HepG2 (cell line): ENCODE data around the gene ABCC5. TPM values are rescaled to one million over a fixed set of nuclear protein-coding genes. Genes with fewer than 3 reads are reported as not detected.

Experiments
- ATAC-seq: fragments of 200-7000 bp; cut with Tn5 transposase; 3 replicates; pipeline ENCODE4 v1.9.1; 2020; ENCODE audit warnings: mild to moderate bottlenecking, moderate library complexity
- BruUV-seq: library from RNA; stranded (reverse); fragments of 400-500 nt; replicated peaks from 2 replicates; lab custom pipeline; 2021; lab: Mats Ljungman, UMichigan
- CTCF ChIA-PET: fragments of 300-600 bp; formaldehyde crosslinking; extraction: SDS; loops from one replicate; lab custom pipeline; 2021; ENCODE audit warnings: low total read pairs, inconsistent platforms, low intra/inter-chr PET ratio; lab: Yijun Ruan, JAX
- POLR2A ChIA-PET: fragments of 350-600 bp; sonication (Branson Sonifier 250); formaldehyde crosslinking; loops from one replicate; lab custom pipeline; 2020; ENCODE audit warnings: antibody characterized with exemption, inconsistent platforms; lab: Yijun Ruan, JAX
- DNase-seq: peaks from one replicate; pipeline ENCODE4 v3.0.0-alpha.2; 2015; ENCODE audit warnings: low spot score
- FAIRE-seq: peaks from 3 replicates; lab custom pipeline; 2011; peaks lifted over from hg19 to GRCh38; lab: Jason Lieb, UNC
- H2AFZ ChIP-seq: one replicate; pipeline ENCODE4 v1.6.1; 2011; ENCODE audit warnings: low read length, inconsistent platforms
- H3K27ac ChIP-seq: fragments of 300-600 bp; 3 replicates; pipeline ENCODE4 v1.8.0; 2011; ENCODE audit warnings: mixed run types, mild to moderate bottlenecking, mixed read lengths, low read length, inconsistent platforms; ENCODE audit not compliant: insufficient read depth; ENCODE audit errors: extremely low read length
- H3K27me3 ChIP-seq, 2 experiments: fragments of 200-600 bp in 1 of 2; 2 replicates in 1 of 2; 3 replicates in 1 of 2; pipeline versions ENCODE4 v1.6.0 to v1.8.0; 2011; ENCODE audit warnings: low read length in 2 of 2, mild to moderate bottlenecking in 2 of 2, moderate library complexity in 2 of 2, inconsistent platforms in 1 of 2; ENCODE audit not compliant: insufficient read depth in 2 of 2, control insufficient read depth in 1 of 2
- H3K36me3 ChIP-seq, 2 experiments: fragments of 200-600 bp in 1 of 2; replicated peaks in 1 of 2; 2 replicates in 1 of 2; 3 replicates in 1 of 2; pipeline versions ENCODE4 v1.5.1 to v1.8.0; 2011; ENCODE audit warnings: low read length in 2 of 2, inconsistent platforms in 1 of 2; ENCODE audit not compliant: insufficient read depth in 2 of 2, control insufficient read depth in 1 of 2
- H3K4me1 ChIP-seq: 2 replicates; pipeline ENCODE4 v1.5.1; 2012; ENCODE audit warnings: low read length, inconsistent platforms; ENCODE audit not compliant: insufficient read depth
- H3K4me2 ChIP-seq: 2 replicates; pipeline ENCODE4 v1.6.0; 2011; ENCODE audit warnings: low read depth, low read length, inconsistent platforms
- H3K4me3 ChIP-seq, 3 experiments: fragments of 200-600 bp in 1 of 3; sonication (generic), shearing (Covaris generic) in 1 of 3; replicated peaks in 1 of 3; 2 replicates each; pipeline ENCODE4 v1.5.1; 2011 to 2016; ENCODE audit warnings: low read length in 3 of 3, inconsistent platforms in 2 of 3, low read depth in 2 of 3, mild to moderate bottlenecking in 2 of 3, control low read depth in 1 of 3, mixed read lengths in 1 of 3; ENCODE audit not compliant: insufficient read depth in 1 of 3
- H3K79me2 ChIP-seq: one replicate; pipeline ENCODE4 v1.6.1; 2011; ENCODE audit warnings: low read length, inconsistent platforms; ENCODE audit not compliant: insufficient read depth
- H3K9ac ChIP-seq: 2 replicates; pipeline ENCODE4 v1.6.0; 2011; ENCODE audit warnings: mild to moderate bottlenecking, low read depth, low read length, inconsistent platforms; ENCODE audit not compliant: insufficient read depth
- H3K9me3 ChIP-seq: 2 replicates; pipeline ENCODE4 v1.5.1; 2012; ENCODE audit warnings: mild to moderate bottlenecking, low read length
- H4K20me1 ChIP-seq: 2 replicates; pipeline ENCODE4 v1.6.0; 2011; ENCODE audit warnings: inconsistent platforms, mild to moderate bottlenecking, low read length, moderate library complexity; ENCODE audit not compliant: insufficient read depth
- CREM ChIP-seq, 2 experiments: sonication (generic) in 1 of 2; formaldehyde crosslinking in 1 of 2; IDR thresholded peaks; 2 replicates each; pipeline versions ENCODE4 v1.4.0 to v1.6.1; 2016 to 2020; ENCODE audit warnings: antibody characterized with exemption in 1 of 2, mild to moderate bottlenecking in 1 of 2, missing genetic modification reagents in 1 of 2
- LCORL ChIP-seq, 2 experiments: fragments of 450-650 bp in 1 of 2; sonication (generic) in 1 of 2; formaldehyde crosslinking in 1 of 2; IDR thresholded peaks; 2 replicates each; pipeline versions ENCODE4 v1.5.0 to v1.6.1; 2017 to 2020; ENCODE audit warnings: antibody characterized with exemption in 1 of 2, missing genetic modification reagents in 1 of 2
- MIER2 ChIP-seq: IDR thresholded peaks from 2 replicates; pipeline ENCODE4 v1.6.1; 2016; ENCODE audit warnings: missing biosample characterization, missing genetic modification reagents
- NFKBIZ ChIP-seq: IDR thresholded peaks from 2 replicates; pipeline ENCODE4 v1.6.1; 2018; ENCODE audit warnings: missing genetic modification reagents, missing compliant biosample characterization
- PLRG1 ChIP-seq: fragments of 450-650 bp; conservative IDR thresholded peaks from 2 replicates; pipeline ENCODE4 v1.6.1; 2016
- SETDB1 ChIP-seq: sonication (generic); formaldehyde crosslinking; IDR thresholded peaks from 2 replicates; pipeline ENCODE4 v1.5.1; 2020; ENCODE audit warnings: missing genetic modification reagents, mild to moderate bottlenecking, borderline replicate concordance
- TAF15 ChIP-seq: fragments of 200-400 bp; formaldehyde crosslinking; IDR thresholded peaks from one replicate; pipeline ENCODE4 v1.6.1; 2018; ENCODE audit warnings: mild to moderate bottlenecking, low read depth, low read length; ENCODE audit not compliant: poor library complexity, severe bottlenecking
- ZMYM2 ChIP-seq: sonication (generic); formaldehyde crosslinking; IDR thresholded peaks from 2 replicates; pipeline ENCODE4 v1.8.0; 2022; ENCODE audit warnings: mild to moderate bottlenecking, missing genetic modification reagents
- ZNF605 ChIP-seq: sonication (generic); formaldehyde crosslinking; IDR thresholded peaks from 2 replicates; pipeline ENCODE4 v1.8.0; 2022; ENCODE audit warnings: mild to moderate bottlenecking, missing genetic modification reagents
- WGBS: methylation state at CpG from one replicate; pipeline ENCODE4 v1.1.6; 2017; ENCODE audit warnings: low lambda C conversion rate; 5-methylcytosine and 5-hydroxymethylcytosine counted together
- in situ Hi-C: cut with HindIII; loops from 2 replicates; pipeline ENCODE4 v1.10.0; 2017; ENCODE audit warnings: low pct_unique_long_range_greater_than_20kb; ENCODE audit not compliant: extremely low pct_ligation_motif_present
- intact Hi-C: fragments of 100-400 bp; cut with micrococcal nuclease; formaldehyde crosslinking; loops from one replicate; pipeline ENCODE4 v1.10.0; 2022; ENCODE audit not compliant: unreplicated experiment
- polyA plus RNA-seq, 8 experiments: library from polyadenylated mRNA; depleted of rRNA in 3 of 8; stranded (reverse) in 7 of 8; unstranded in 1 of 8; fragments of >200 nt; fragmentation: Illumina TruSeq in 4 of 8; extraction: Trizol in 4 of 8; gene quantifications; 2 replicates each; pipeline versions ENCODE4 v1.2.1 to v1.2.3, GENCODE V29; 2011 to 2016; ENCODE audit warnings: low read depth in 4 of 8, missing spikeins in 1 of 8, mixed read lengths in 1 of 8; ENCODE audit not compliant: insufficient read depth in 1 of 8
- total RNA-seq, 5 experiments: library from RNA; depleted of rRNA; stranded (reverse); fragments of >200 nt; fragmentation: Illumina TruSeq; extraction: Trizol; gene quantifications; 2 replicates each; pipeline ENCODE4 v1.2.3, GENCODE V29; 2016; ENCODE audit warnings: low read depth in 1 of 5
- TF ChIP-seq, protein P1 (sequence below): IDR thresholded peaks from 2 replicates; pipeline ENCODE4 v1.6.1; 2016; ENCODE audit warnings: low read depth, control low read depth

Gene ABCC5
- total and polyA plus RNA-seq, 2 of the 13 experiments (the other 11 are each of a cell fraction or from before 2014, with no cell fraction given): 12.5 to 12.7 TPM

DNA sequence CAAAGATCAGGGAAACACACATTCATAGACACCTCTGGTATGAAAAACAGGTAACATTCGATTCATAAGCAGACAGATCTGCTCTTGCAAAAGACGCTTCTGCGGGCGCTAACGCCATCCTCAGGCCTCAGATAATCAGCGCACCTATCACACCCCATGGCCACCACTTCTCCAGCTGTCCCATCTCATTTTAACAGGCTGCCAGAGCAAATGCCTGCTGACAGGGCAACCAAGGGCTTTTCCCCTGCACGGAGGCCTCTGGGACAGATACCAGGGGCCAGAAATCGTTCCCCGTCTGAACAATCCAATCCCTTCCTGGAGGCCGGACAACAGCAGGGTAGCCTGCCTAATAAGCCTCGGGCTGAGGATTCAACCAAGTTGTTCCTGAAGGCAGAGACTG is 15.2 kb downstream of the ABCC5 start:
- ChIA-PET POLR2A (no interaction called here), CTCF (no interaction called here)
- ATAC-seq: no peak
- Histone ChIP-seq H3K4me2 (no peak overlapping the region), H4K20me1 (no peaks in the 10 kb centered on the region), H3K36me3 (no peaks in the 10 kb centered on the region; a peak in 1 of 5 replicates), H3K9ac (no peak overlapping the region), H3K4me3 (no peak overlapping the region), H3K9me3 (no peaks in the 10 kb centered on the region)
- WGBS: 96% methylated on average over 10 of the region's 11 CpGs
- TF ChIP-seq MIER2 (no peak), CREM (IDR thresholded peaks at IDR 0.05) (no peak), CREM (CRISPR knock-in tag; IDR thresholded peaks at IDR 0.05) (no peak), LCORL (IDR thresholded peaks at IDR 0.05) (no peak), LCORL (CRISPR knock-in tag; IDR thresholded peaks at IDR 0.05) (no peak), PLRG1 (no peak), TAF15 (no peak), SETDB1 (no peak), ZNF605 (CRISPR knock-in tag) (no peak), ZMYM2 (CRISPR knock-in tag) (no peak), NFKBIZ (no peak)
- TF ChIP-seq, protein P1, sequence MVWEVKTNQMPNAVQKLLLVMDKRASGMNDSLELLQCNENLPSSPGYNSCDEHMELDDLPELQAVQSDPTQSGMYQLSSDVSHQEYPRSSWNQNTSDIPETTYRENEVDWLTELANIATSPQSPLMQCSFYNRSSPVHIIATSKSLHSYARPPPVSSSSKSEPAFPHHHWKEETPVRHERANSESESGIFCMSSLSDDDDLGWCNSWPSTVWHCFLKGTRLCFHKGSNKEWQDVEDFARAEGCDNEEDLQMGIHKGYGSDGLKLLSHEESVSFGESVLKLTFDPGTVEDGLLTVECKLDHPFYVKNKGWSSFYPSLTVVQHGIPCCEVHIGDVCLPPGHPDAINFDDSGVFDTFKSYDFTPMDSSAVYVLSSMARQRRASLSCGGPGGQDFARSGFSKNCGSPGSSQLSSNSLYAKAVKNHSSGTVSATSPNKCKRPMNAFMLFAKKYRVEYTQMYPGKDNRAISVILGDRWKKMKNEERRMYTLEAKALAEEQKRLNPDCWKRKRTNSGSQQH: no peak
- TF ChIP-seq, all 625 proteins: peak for 0
- intact Hi-C loops: no loop called here
- no peaks in the 10 kb centered on the region for H3K79me2 ChIP-seq
- FAIRE-seq (no peak), DNase-seq (no peak)
- peaks cover 21% of the 10 kb centered on the region for H3K4me1 ChIP-seq
- no peak overlapping the region for H3K27ac ChIP-seq
- H2AFZ ChIP-seq: no peak overlapping the region
- no peaks in the 10 kb centered on the region for H3K27me3 ChIP-seq
- BruUV-seq: no TSS peak
- in situ Hi-C loops: no loop called here
